ES-I3 (cell line): ENCODE data around the gene FKBP4.
"Not testable (repeated sequence)": the region's sequence is repeated elsewhere in the genome, so short reads cannot be mapped to it uniquely, and the experiment has no call there.

Experiments used
- H3K36me3 ChIP-seq: 2 replicates; pipeline ENCODE4 v1.6.1; 2013; ENCODE audit warnings: mild to moderate bottlenecking, low read length, control low read depth, moderate library complexity; ENCODE audit not compliant: insufficient read depth
- H3K4me1 ChIP-seq: 2 replicates; pipeline ENCODE4 v1.6.1; 2013; ENCODE audit warnings: mild to moderate bottlenecking, control low read depth, low read length; ENCODE audit not compliant: insufficient read depth
- H3K9ac ChIP-seq: 2 replicates; pipeline ENCODE4 v1.6.1; 2013; ENCODE audit warnings: low read depth, mild to moderate bottlenecking, low read length, moderate library complexity
- H3K9me3 ChIP-seq: 2 replicates; pipeline ENCODE4 v1.6.1; 2013; ENCODE audit warnings: mild to moderate bottlenecking, low read length, moderate library complexity; ENCODE audit not compliant: control insufficient read depth, insufficient read depth

Gene FKBP4

DNA sequence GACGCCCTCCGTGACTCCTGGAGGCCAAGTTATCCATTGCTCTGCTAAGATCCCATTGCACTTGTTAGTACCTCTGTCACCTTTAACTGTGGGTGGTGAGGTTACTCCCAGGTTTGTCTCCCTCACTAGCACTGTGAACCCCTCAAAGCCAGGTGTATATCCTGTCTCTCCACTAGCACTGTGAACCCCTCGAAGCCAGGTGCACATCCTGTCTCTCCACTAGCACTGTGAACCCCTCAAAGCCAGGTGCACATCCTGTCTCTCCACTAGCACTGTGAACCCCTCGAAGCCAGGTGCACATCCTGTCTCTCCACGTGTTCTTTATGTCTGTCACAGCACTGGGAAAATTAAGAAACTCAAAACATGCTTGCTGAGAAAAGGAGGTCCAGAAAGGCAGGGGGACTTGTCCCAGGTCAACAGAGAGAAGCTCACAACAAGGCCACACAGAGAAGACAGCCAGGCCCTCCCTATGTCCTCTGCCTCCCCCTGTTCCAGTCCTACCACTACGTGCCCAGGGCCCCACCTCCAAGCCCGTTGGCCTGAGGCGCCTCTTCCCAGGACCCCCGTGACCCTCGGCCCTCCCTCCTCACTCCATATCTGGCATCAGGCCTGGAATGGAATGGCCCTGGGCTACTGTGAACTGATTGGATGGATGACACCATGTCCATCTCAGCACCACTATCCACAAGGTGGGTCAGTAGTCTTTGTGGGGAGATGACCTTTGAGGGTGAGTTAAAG, 26.4 kb upstream of the FKBP4 start:
- Histone ChIP-seq H3K36me3 (no peaks in the 10 kb centered on the region), H3K9ac (no peak overlapping the region), H3K9me3 (no peaks in the 10 kb centered on the region), H3K4me1 (no peaks in the 10 kb centered on the region)

- H3K4me1 ChIP-seq = no peaks in the 10 kb centered on the region
- no peaks in the 10 kb centered on the region for H3K36me3 ChIP-seq
- no peaks in the 10 kb centered on the region for H3K9me3 ChIP-seq
- no peak overlapping the region for H3K9ac ChIP-seq
Measured at GRCh38 chr12:2769866-2770533, 24.8 kb upstream of the FKBP4 start.

DNA sequence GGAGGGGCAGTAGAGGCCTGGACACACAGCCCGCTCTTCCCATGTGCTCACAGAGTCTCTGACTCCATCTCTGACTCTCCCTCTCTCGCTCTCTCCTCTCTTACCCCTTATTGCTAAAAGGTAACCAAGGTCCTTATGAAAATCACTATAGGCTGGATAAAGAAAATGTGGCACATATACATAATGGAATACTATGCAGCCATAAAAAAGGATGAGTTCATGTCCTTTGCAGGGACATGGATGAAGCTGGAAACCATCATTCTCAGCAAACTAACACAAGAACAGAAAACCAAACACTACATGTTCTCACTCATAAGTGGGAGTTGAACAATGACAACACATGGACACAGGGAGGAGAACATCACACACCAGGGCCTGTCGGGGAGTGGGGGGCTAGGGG, 24.2 kb upstream of the FKBP4 start:
- not testable (repeated sequence) for H3K9ac ChIP-seq, H3K9me3 ChIP-seq, H3K36me3 ChIP-seq, H3K4me1 ChIP-seq

DNA sequence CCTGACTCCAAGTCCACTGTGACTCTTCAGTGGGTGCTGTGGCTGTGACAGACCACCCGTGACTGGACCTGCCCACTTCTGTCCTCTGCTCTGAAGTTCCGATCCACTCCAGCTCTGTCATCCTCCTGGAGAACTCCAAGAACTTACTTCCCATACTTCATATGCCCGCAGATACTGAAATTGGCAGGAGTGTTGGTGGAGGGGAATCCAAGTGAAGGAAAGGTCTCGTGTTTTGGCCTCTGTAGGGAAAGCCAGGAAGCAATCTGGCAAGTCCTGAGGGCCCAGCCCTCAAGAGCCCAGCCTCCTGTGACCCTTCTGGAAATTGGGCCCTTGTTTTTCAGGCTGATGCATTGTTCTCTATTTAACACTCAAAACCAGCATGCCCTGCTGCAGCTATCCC, 22.4 kb upstream of the FKBP4 start:
- Histone ChIP-seq H3K9me3 (no peaks in the 10 kb centered on the region), H3K4me1 (peaks cover under 1% of the 10 kb centered on the region; the same call in 1 of the 2 replicates), H3K36me3 (no peaks in the 10 kb centered on the region), H3K9ac (no peak overlapping the region)

DNA sequence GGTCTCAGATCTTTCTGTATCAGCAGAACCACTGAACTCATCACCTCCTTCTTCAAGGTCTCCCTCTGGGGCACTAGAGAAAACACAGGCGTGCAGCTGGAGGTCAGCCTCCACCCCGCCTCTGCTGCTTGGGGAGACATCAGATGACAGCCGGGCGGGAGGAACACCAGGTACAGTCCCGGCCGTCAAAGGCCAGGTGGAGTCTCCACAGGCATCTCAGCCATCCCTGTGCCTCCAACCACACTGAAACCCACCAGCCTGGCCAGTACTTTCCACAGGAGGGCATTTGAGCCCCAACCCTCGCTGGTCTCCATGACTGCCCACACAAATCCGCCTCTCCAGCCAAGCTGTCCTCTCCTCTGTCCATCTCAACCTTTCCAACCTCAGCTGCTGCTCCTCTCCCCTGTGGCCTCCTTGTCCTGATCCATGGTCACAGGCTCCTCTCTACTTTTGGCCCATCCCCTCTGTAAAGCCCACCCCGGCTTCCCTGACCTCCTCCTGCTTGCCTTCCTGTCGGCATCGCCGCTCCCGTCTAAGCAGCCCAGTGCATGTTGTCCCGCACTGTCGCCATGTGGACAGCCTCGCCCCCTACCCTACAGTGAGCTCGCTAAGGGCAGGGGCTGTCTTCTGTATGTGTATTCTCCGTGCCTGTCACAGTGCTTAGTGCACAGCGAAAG, 21.4 kb upstream of the FKBP4 start:
- Histone ChIP-seq H3K4me1 (peaks cover 7% of the 10 kb centered on the region; the same call in 1 of the 2 replicates), H3K9me3 (no peaks in the 10 kb centered on the region), H3K36me3 (no peaks in the 10 kb centered on the region), H3K9ac (no peak overlapping the region)

GRCh38 chr12:2775431-2775830, 19.3 kb upstream of the FKBP4 start:
- H3K4me1 ChIP-seq = peaks cover 7% of the 10 kb centered on the region; the same call in 1 of the 2 replicates
- H3K9me3 ChIP-seq = no peaks in the 10 kb centered on the region
- H3K36me3 ChIP-seq = no peaks in the 10 kb centered on the region
- H3K9ac ChIP-seq = no peak overlapping the region

DNA sequence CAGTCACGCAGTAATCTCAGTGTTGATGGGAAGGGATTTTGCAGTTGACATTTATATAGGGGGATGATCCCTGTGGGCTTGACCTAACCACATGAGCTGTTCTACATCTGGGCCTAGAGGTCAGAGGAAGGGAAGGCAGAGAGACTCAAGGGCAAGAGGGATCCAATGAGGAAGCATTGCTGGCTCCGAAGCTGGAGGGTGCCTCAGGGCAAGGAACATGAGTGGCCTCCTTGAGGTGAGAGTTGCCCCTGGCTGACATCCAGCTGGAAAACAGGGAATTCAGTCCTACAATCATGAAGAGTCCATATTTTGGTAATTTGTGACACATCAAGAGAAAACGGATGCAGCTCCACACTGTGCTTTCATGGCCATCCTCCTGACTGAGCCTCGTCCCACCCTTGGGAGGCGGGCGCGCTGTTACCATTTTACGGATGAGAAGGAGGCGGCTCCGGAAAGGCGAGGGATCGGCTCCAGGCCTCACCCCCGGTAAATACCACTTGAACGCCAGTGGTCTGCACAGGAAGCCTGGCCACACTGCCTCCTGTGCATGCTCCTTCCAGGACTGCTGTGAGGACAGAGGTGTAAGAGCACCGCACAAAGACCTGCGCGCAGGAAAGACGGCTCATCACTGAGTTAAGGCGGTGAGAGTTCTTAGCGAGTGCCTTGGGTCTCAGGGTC, 18.5 kb upstream of the FKBP4 start:
- Histone ChIP-seq H3K9me3 (no peaks in the 10 kb centered on the region), H3K36me3 (no peaks in the 10 kb centered on the region), H3K4me1 (peaks cover 7% of the 10 kb centered on the region; the same call in 1 of the 2 replicates), H3K9ac (no peak overlapping the region)

GRCh38 chr12:2779281-2779680, 15.5 kb upstream of the FKBP4 start:
- Histone ChIP-seq H3K36me3 (no peaks in the 10 kb centered on the region), H3K4me1 (peaks cover 7% of the 10 kb centered on the region; the same call in 1 of the 2 replicates), H3K9ac (no peak overlapping the region), H3K9me3 (no peaks in the 10 kb centered on the region)

GRCh38 chr12:2783936-2784600, 10.7 kb upstream of the FKBP4 start:
- H3K9ac ChIP-seq = no peak overlapping the region
- no peaks in the 10 kb centered on the region for H3K9me3 ChIP-seq
- no peaks in the 10 kb centered on the region for H3K36me3 ChIP-seq
- no peaks in the 10 kb centered on the region; the same call in 1 of the 2 replicates for H3K4me1 ChIP-seq

DNA sequence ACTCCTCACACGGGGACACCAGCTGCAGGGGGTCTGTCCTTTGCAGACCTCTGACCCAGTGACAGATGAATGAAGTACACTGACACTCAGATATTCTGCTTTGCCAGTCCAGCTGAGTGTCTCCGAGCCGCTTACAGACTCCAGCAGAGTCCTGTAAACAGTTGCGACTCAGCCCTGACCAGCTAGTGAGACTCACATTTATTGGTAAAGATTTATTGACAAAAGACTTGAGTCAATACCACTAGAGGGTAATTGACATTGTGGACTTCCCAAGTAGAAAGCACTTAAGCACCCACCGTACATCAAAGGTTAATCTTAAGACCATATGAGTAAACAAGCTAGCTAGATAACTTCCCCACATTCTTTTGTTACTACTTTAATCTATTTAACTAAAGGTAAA, 9.8 kb upstream of the FKBP4 start:
- Histone ChIP-seq H3K36me3 (no peaks in the 10 kb centered on the region), H3K4me1 (no peaks in the 10 kb centered on the region), H3K9ac (no peak overlapping the region), H3K9me3 (no peaks in the 10 kb centered on the region)

DNA sequence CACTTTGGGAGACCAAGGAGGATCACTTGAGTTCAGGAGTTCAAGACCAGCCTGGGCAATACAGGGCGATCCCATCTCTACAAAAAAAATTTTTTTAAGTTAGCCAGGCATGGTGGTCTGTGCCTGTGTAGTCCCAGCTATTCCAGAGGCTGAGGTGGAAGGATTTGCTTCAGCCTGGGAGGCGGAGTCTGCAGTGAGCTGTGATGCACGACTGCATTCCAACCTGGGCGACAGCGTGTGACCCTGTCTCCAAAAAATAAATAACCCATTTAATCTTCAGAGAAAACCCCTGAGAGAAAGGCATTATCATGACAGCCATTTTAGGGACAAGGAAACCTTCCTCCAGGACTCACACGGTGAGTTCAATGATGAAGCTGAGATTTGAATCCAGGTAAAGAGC, 3.7 kb upstream of the FKBP4 start:
- no peaks in the 10 kb centered on the region for H3K36me3 ChIP-seq
- no peaks in the 10 kb centered on the region for H3K9me3 ChIP-seq
- H3K9ac ChIP-seq = no peak overlapping the region
- no peaks in the 10 kb centered on the region for H3K4me1 ChIP-seq

DNA sequence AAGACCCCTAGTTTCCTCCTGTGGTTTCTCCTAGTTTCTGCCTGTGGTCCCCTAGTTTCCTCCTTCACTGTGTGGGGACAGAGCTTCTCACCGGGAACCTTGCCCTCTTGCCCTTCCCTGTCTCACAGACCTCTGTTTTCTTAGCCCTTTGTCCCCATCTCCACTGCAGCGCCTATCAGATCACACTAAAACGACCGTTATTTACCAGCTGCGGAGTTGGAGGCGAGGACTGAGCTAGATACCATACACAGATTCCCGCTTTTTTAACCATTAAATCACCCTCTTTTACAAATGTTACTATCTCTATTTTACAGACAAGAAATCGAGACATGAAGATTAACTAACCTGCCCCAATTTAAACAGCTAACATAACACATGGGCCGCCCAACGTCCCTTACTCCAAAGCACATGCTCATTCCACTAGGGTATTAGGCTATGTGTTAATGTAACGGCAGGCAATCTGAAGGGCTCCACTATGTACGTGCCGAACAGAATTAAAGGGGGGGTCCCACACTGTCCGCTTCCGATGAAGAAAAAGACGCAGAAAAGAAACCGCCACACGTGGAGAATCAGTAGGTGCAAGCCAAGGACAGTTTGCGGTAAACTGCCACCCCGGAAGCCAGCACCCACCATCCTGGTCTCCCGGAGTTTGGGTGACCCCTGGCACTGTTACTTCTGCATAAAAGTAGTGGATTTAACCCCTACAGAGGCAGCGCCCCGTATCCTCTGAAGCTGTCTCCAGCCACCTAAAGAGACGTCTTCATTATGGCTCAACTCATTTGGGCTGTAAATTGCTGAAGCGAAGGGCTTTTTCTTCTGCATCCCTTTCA, 1.9 kb upstream of the FKBP4 start:
- H3K9ac ChIP-seq = no peak overlapping the region
- H3K9me3 ChIP-seq = no peaks in the 10 kb centered on the region
- peaks cover 5% of the 10 kb centered on the region for H3K4me1 ChIP-seq
- H3K36me3 ChIP-seq = peaks cover 7% of the 10 kb centered on the region; the same call in 1 of the 2 replicates

DNA sequence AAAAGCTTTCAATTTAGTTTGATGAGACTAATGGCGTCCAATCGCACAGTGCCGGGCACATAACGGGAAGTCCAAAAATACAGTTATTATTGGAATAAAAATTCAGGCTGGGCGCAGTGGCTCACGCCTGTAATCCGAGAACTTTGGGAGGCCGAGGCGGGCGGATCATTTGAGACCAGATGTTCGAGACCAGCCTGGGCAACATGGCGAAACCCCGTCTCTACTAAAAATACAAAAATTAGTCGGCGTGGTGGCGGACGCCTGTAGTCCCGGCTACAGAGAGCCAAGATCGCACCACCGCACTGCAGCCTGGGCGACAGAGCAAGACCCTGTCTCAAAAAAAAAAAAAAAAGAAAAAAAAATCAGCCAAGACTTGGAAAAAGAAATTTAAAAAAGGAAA, 1.2 kb upstream of the FKBP4 start:
- H3K9me3 ChIP-seq = no peaks in the 10 kb centered on the region
- peaks cover 12% of the 10 kb centered on the region for H3K36me3 ChIP-seq
- peaks cover 5% of the 10 kb centered on the region for H3K4me1 ChIP-seq
- H3K9ac ChIP-seq = peak overlapping the region; percentile 57; the same call in 1 of the 2 replicates
